Nephron (organoid): ENCODE measurements around the gene DOLPP1.

Experiments
- H3K27ac Mint-ChIP-seq, 3 experiments: 2 replicates each; pipeline ENCODE4 v1.8.0; 2020; ENCODE audit warnings: mixed read lengths in 3 of 3, mild to moderate bottlenecking in 2 of 3, moderate library complexity in 1 of 3
- H3K27me3 Mint-ChIP-seq: 2 replicates; pipeline ENCODE4 v1.8.0; 2021; ENCODE audit warnings: low read depth, mild to moderate bottlenecking, moderate library complexity, mixed read lengths
- H3K36me3 Mint-ChIP-seq: 2 replicates; pipeline ENCODE4 v1.8.0; 2020; ENCODE audit warnings: low read depth, mixed read lengths
- H3K4me1 Mint-ChIP-seq: 2 replicates; pipeline ENCODE4 v1.8.0; 2020; ENCODE audit warnings: mixed read lengths
- H3K4me3 Mint-ChIP-seq, 3 experiments: 2 replicates each; pipeline ENCODE4 v1.8.0; 2020; ENCODE audit warnings: mild to moderate bottlenecking in 3 of 3, mixed read lengths in 3 of 3, moderate library complexity in 2 of 3
- H3K9me3 Mint-ChIP-seq: 2 replicates; pipeline ENCODE4 v1.8.0; 2020; ENCODE audit warnings: mixed read lengths
- TF ChIP-seq, protein P1 (sequence below), 3 experiments: fragments of 200-600 bp; sonication (generic); IDR thresholded peaks; one replicate each; pipeline ENCODE4 v1.5.0; 2021; ENCODE audit warnings: antibody characterized with exemption in 3 of 3; ENCODE audit not compliant: unreplicated experiment in 3 of 3

Gene DOLPP1

DNA sequence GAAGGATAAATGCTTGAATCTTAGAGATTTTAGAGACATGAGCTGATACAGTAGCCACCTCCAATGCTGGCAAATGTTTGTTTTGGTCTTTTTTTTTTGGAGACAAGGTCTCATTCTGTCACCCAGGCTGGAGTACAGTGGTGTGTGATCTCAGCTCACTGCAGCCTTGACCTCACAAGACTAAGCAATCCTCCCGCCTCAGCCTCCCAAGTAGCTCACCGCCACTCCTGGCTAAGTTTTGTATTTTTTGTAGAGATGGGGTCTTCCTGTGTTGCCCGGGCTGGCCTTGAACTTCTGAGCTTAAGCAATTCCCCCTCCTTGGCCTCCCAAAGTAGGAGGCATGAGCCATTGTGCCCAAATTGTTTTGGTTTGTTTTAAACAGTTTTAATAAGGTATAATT is 6.8 kb upstream of the DOLPP1 start:
- H3K4me3 Mint-ChIP-seq, result no peak overlapping the region
- H3K27me3 Mint-ChIP-seq, result no peaks in the 10 kb centered on the region
- H3K4me1 Mint-ChIP-seq, result no peaks in the 10 kb centered on the region
- TF ChIP-seq, protein P1, sequence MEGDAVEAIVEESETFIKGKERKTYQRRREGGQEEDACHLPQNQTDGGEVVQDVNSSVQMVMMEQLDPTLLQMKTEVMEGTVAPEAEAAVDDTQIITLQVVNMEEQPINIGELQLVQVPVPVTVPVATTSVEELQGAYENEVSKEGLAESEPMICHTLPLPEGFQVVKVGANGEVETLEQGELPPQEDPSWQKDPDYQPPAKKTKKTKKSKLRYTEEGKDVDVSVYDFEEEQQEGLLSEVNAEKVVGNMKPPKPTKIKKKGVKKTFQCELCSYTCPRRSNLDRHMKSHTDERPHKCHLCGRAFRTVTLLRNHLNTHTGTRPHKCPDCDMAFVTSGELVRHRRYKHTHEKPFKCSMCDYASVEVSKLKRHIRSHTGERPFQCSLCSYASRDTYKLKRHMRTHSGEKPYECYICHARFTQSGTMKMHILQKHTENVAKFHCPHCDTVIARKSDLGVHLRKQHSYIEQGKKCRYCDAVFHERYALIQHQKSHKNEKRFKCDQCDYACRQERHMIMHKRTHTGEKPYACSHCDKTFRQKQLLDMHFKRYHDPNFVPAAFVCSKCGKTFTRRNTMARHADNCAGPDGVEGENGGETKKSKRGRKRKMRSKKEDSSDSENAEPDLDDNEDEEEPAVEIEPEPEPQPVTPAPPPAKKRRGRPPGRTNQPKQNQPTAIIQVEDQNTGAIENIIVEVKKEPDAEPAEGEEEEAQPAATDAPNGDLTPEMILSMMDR (IDR thresholded peaks at IDR 0.05; ENCODE audit: unreplicated experiment in 3 of 3), result no peak
- no peak overlapping the region for H3K27ac Mint-ChIP-seq
- no peaks in the 10 kb centered on the region for H3K9me3 Mint-ChIP-seq
- H3K36me3 Mint-ChIP-seq, result no peaks in the 10 kb centered on the region

DNA sequence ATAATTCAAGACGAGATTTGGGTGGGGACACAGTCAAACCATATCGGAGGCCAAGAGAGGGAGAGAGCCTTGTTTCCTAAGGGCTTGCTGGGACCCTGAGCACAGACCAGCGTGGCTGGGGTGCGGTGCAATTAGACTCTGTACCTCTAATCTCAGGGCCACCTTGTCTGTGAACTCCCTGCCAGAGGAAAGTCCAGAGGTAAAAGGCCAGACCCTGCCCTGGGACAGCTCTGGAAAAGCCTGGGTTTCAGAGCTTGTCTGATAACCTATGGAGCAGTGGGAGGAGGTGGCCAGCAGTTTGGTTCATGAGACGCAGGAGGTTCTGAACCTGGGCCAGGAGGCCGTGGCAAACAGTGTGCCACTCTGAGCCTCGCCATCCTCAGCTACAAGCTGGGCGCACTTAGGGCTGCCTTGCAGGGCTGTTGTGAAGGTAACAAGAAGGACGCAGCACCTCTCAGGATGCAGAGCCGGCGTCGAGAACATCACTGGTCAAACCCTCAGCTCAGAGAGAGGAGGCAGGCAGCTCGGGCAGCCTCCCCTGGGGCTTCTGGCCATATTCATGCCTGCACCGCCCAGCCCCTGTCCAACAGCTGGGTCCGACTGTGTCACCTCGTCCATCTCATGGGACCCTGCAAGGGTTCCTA is 4.8 kb upstream of the DOLPP1 start:
- H3K27ac Mint-ChIP-seq, result no peak overlapping the region
- H3K36me3 Mint-ChIP-seq, result no peaks in the 10 kb centered on the region
- no peaks in the 10 kb centered on the region for H3K27me3 Mint-ChIP-seq
- TF ChIP-seq, protein P1 (IDR thresholded peaks at IDR 0.05; ENCODE audit: unreplicated experiment in 3 of 3), result no peak
- H3K4me1 Mint-ChIP-seq, result peaks cover 7% of the 10 kb centered on the region
- H3K4me3 Mint-ChIP-seq, result no peak overlapping the region
- no peaks in the 10 kb centered on the region for H3K9me3 Mint-ChIP-seq

DNA sequence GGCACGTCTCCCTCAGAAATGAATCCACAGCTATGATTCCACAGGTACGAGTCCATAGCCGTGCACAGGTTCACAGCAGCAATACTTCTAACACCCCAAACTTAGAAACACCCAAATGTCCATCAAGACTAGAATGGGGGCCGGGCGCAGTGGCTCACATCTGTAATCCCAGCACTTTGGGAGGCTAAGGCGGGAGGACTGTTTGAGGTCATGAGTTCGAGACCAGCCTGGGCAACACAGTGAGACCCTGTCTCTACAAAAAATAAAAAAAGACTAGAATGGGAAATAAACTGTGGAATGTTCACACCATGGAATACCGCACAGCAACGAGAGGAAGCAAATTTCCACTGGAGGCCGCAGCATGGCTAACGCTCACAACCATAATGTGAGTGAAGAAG is 4.3 kb upstream of the DOLPP1 start:
- Mint-ChIP-seq H3K9me3 (no peaks in the 10 kb centered on the region), H3K27ac (no peak overlapping the region), H3K27me3 (no peaks in the 10 kb centered on the region), H3K36me3 (no peaks in the 10 kb centered on the region), H3K4me3 (no peak overlapping the region), H3K4me1 (peaks cover 7% of the 10 kb centered on the region)
- TF ChIP-seq, protein P1 (IDR thresholded peaks at IDR 0.05; ENCODE audit: unreplicated experiment in 3 of 3), result no peak

DNA sequence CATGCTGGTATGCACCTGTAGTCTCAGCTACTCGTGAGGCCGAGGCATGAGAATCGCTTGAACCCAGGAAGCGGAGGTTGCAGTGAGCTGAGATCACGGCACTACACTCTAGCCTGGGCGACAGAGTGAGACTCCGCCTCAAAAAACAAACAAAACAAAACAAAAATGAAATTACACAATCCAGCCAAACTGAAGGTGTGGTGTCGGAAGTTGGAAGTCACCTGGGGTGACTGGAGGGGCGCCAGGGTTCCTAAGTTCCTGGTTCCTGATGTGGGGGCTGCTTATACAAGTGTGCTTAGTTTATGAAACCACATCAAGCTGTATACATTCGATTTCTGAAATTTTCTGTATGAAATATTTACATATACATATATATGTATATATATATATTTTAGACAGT is 3.7 kb upstream of the DOLPP1 start:
- Mint-ChIP-seq H3K36me3 (no peaks in the 10 kb centered on the region), H3K4me3 (no peak overlapping the region), H3K27ac (no peak overlapping the region), H3K9me3 (no peaks in the 10 kb centered on the region), H3K27me3 (no peaks in the 10 kb centered on the region), H3K4me1 (peaks cover 7% of the 10 kb centered on the region)
- TF ChIP-seq, protein P1 (IDR thresholded peaks at IDR 0.05; ENCODE audit: unreplicated experiment in 3 of 3), result no peak

DNA sequence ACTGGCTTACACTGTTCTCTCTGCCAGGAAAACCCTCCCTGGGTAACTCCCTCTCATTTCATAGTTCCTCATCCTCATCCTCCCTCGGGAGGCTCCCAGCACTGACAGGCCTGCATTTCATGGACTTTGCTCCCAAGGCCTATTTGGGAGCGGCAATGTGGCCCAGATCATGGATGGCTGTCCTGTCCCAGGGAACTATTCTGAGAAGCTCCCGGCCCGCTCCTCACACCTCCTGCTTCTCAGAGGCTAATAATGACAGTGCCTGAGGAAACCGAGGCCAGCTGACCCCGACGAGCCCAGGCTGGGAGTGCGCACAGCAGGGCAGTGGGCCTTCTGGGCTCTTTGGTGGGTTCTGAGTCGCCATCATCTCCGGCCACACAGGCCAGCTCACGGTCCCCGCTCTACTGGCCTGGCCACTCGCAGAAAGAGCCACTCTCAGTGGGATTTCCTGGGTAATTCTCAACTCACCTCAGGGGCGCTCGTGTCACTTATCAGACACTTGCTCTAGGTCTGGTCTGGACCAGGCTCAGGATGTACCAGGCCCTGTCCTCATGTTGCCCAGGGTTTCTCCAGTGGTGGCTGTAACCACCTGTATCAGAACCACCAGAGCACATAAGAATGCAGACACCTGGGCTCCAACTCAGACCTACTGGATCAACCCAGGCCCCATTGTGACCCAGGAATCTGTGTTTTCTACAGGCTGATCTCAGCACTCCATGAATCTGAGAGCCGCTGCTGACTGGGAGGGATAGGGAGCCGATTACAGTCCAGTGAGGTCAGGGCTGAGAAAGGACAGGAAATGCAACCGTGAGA is 2.0 kb upstream of the DOLPP1 start:
- TF ChIP-seq, protein P1 (IDR thresholded peaks at IDR 0.05; ENCODE audit: unreplicated experiment in 3 of 3), result no peak
- no peaks in the 10 kb centered on the region for H3K36me3 Mint-ChIP-seq
- no peaks in the 10 kb centered on the region for H3K9me3 Mint-ChIP-seq
- H3K4me1 Mint-ChIP-seq, result peaks cover 7% of the 10 kb centered on the region
- H3K27ac Mint-ChIP-seq, result no peak overlapping the region
- peak overlapping the region; percentile 92 to 93 (median 93) for H3K4me3 Mint-ChIP-seq
- H3K27me3 Mint-ChIP-seq, result no peaks in the 10 kb centered on the region
